Measurements from ENCODE around the gene ADI1.

ADI1 gene

DNA sequence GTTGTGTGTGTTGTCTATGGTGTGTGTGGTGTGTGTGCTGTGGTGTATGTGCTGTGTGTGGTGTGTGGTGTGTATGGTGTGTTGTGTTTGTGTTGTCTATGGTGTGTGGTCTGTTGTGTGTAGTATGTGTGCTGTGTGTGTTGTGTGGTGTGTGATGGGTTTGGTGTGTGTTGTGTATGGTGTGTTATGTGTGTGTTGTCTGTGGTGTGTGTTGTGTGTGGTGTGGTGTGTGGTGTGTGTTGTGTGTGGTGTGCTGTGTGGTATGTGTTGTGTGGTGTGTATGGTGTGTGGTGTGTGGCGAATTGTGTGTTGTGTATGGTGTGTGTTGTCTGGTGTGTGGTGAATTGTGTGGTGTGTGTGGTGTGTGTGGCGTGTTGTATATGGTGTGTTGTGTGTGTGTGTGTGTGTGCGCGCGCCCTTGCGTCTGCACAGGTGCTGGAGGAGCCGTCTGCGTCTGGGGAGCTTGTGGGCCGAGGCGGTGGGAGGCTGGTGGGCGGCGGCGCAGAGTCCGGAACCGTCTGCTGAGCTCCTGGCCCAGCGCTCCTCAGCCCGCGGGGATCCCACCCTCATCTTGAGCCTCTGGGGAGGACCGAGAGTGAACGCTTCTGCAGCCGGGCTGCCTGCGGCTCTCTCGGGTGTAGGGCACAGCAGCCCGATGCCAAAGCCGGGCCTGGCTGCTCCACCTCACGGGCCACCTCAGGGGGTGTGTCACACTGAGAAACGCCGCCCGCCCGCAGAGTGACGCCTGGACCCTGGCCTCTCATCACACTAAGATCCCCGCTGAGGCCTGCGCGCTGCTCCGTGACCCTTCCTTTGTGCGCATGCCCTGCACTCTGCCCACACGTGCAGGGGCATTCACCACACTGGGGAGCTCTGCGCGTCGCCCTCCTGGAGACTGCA is 8.8 kb upstream of the ADI1 start:
- no peak overlapping the region for H2AFZ ChIP-seq (ENCODE audit: low read depth)
- no peak overlapping the region for H3K27ac ChIP-seq
- no peaks in the 10 kb centered on the region for H3K27me3 ChIP-seq (ENCODE audit: insufficient read depth, low read depth)
- peaks cover 10% of the 10 kb centered on the region for H3K4me1 ChIP-seq (ENCODE audit: low read depth, poor library complexity, severe bottlenecking)
- TF ChIP-seq, protein P1, sequence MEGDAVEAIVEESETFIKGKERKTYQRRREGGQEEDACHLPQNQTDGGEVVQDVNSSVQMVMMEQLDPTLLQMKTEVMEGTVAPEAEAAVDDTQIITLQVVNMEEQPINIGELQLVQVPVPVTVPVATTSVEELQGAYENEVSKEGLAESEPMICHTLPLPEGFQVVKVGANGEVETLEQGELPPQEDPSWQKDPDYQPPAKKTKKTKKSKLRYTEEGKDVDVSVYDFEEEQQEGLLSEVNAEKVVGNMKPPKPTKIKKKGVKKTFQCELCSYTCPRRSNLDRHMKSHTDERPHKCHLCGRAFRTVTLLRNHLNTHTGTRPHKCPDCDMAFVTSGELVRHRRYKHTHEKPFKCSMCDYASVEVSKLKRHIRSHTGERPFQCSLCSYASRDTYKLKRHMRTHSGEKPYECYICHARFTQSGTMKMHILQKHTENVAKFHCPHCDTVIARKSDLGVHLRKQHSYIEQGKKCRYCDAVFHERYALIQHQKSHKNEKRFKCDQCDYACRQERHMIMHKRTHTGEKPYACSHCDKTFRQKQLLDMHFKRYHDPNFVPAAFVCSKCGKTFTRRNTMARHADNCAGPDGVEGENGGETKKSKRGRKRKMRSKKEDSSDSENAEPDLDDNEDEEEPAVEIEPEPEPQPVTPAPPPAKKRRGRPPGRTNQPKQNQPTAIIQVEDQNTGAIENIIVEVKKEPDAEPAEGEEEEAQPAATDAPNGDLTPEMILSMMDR (conservative IDR thresholded peaks at IDR 0.05; ENCODE audit: low read depth, low read length): no peak
- no peak overlapping the region for H3K4me2 ChIP-seq
- H3K4me3 ChIP-seq (IDR thresholded peaks at IDR 0.05; ENCODE audit: insufficient read depth, low read depth, low read length): no peak overlapping the region
- H3K9ac ChIP-seq: no peak overlapping the region
- H3K36me3 ChIP-seq (ENCODE audit: insufficient read depth): no peaks in the 10 kb centered on the region
- H4K20me1 ChIP-seq (ENCODE audit: insufficient read depth): no peaks in the 10 kb centered on the region
- H3K79me2 ChIP-seq (ENCODE audit: insufficient read depth, low read depth): no peaks in the 10 kb centered on the region

GRCh38 chr2:3526871-3527270 is 7.5 kb upstream of the ADI1 start:
- TF ChIP-seq, protein P1 (conservative IDR thresholded peaks at IDR 0.05; ENCODE audit: low read depth, low read length): no peak
- Histone ChIP-seq H3K27me3 (ENCODE audit: insufficient read depth, low read depth) (no peaks in the 10 kb centered on the region), H3K4me2 (no peak overlapping the region), H3K79me2 (ENCODE audit: insufficient read depth, low read depth) (no peaks in the 10 kb centered on the region), H3K4me3 (IDR thresholded peaks at IDR 0.05; ENCODE audit: insufficient read depth, low read depth, low read length) (no peak overlapping the region), H3K27ac (no peak overlapping the region), H3K36me3 (ENCODE audit: insufficient read depth) (no peaks in the 10 kb centered on the region), H3K9ac (no peak overlapping the region), H3K4me1 (ENCODE audit: low read depth, poor library complexity, severe bottlenecking) (peaks cover 10% of the 10 kb centered on the region), H2AFZ (ENCODE audit: low read depth) (no peak overlapping the region), H4K20me1 (ENCODE audit: insufficient read depth) (no peaks in the 10 kb centered on the region)

DNA sequence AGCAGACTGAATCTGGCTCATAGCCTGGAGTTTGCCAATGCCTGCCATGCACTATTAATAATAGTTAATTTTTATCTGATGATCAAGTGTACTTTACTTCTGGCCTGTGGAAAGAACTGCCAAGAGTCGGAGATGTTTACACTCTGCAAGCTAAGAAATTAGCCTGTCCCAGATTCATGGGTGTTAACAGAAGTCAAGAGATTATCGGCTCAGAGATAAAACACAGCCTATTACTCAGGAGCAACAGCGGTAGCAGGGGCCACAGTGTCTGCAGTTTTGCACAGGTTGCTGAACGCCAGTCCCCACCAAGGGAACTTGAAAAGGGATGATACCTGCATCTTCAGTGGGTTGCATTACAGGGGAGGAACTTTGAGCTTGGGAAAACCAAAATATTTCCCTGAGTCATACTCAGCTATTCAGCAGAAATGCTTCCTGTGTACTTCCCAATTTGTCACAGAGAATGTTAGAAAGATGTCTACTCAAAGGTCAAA is 4.3 kb upstream of the ADI1 start:
- no peaks in the 10 kb centered on the region for H3K79me2 ChIP-seq (ENCODE audit: insufficient read depth, low read depth)
- no peak overlapping the region for H3K9ac ChIP-seq
- H4K20me1 ChIP-seq (ENCODE audit: insufficient read depth): no peaks in the 10 kb centered on the region
- no peak overlapping the region for H2AFZ ChIP-seq (ENCODE audit: low read depth)
- TF ChIP-seq, protein P1 (conservative IDR thresholded peaks at IDR 0.05; ENCODE audit: low read depth, low read length): no peak
- H3K27ac ChIP-seq: no peak overlapping the region
- peaks cover 20% of the 10 kb centered on the region for H3K4me1 ChIP-seq (ENCODE audit: low read depth, poor library complexity, severe bottlenecking)
- no peak overlapping the region for H3K4me2 ChIP-seq
- H3K4me3 ChIP-seq (IDR thresholded peaks at IDR 0.05; ENCODE audit: insufficient read depth, low read depth, low read length): no peak overlapping the region
- H3K27me3 ChIP-seq (ENCODE audit: insufficient read depth, low read depth): no peaks in the 10 kb centered on the region
- no peaks in the 10 kb centered on the region for H3K36me3 ChIP-seq (ENCODE audit: insufficient read depth)

DNA sequence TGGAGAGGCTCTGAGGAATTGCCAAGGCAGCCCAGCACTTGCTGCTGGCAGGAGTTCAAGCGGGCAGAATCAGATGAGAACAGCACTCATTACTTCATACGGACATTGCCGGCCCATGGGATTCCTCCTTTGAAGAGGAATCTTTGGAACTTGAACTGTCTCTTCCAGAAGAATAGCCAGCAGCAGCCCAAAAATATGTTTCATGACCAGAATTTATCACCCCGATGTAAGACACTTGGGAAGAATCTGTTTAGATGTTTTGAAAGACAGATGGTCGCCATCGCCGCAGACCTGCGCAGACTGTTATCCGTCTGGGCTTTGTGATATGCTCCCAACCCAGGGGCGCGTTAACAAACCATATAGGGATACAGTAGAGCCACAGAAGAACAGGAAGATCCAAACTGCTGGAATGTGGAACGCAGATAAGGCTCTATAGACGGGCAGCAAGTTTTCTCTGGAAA is 3.7 kb upstream of the ADI1 start:
- H3K4me2 ChIP-seq: no peak overlapping the region
- no peak overlapping the region for H3K9ac ChIP-seq
- TF ChIP-seq, protein P1 (conservative IDR thresholded peaks at IDR 0.05; ENCODE audit: low read depth, low read length): no peak
- H3K27me3 ChIP-seq (ENCODE audit: insufficient read depth, low read depth): no peaks in the 10 kb centered on the region
- H3K27ac ChIP-seq: no peak overlapping the region
- H3K4me1 ChIP-seq (ENCODE audit: low read depth, poor library complexity, severe bottlenecking): peaks cover 21% of the 10 kb centered on the region
- H3K79me2 ChIP-seq (ENCODE audit: insufficient read depth, low read depth): peaks cover 2% of the 10 kb centered on the region; the same call in 1 of the 2 replicates
- H4K20me1 ChIP-seq (ENCODE audit: insufficient read depth): no peaks in the 10 kb centered on the region
- no peaks in the 10 kb centered on the region for H3K36me3 ChIP-seq (ENCODE audit: insufficient read depth)
- H2AFZ ChIP-seq (ENCODE audit: low read depth): no peak overlapping the region
- H3K4me3 ChIP-seq (IDR thresholded peaks at IDR 0.05; ENCODE audit: insufficient read depth, low read depth, low read length): no peak overlapping the region

All from KMS-11 (cell line).